GM18520 (cell line): ENCODE measurements around the gene APOBEC2.
"Not testable (repeated sequence)": the region's sequence is repeated elsewhere in the genome, so short reads cannot be mapped to it uniquely, and the experiment has no call there.

Source experiments
- ATAC-seq: cut with Tn5 transposase; IDR thresholded peaks from one replicate; pipeline ENCODE4 v1.9.1; 2021; ENCODE audit not compliant: unreplicated experiment

Gene APOBEC2

GRCh38 chr6:41053041-41053440 is at the start of gene APOBEC2:
TSS of gene APOBEC2 (plus strand) at chr6:41053202. CDS start at chr6:41053348, 146 bp downstream.
- ATAC-seq = no peak

GRCh38 chr6:41006217-41006616 is 46.8 kb upstream of the APOBEC2 start:
- ATAC-seq = not testable (repeated sequence)

GRCh38 chr6:41006980-41007379 is 46.0 kb upstream of the APOBEC2 start:
- ATAC-seq = not testable (repeated sequence)

DNA sequence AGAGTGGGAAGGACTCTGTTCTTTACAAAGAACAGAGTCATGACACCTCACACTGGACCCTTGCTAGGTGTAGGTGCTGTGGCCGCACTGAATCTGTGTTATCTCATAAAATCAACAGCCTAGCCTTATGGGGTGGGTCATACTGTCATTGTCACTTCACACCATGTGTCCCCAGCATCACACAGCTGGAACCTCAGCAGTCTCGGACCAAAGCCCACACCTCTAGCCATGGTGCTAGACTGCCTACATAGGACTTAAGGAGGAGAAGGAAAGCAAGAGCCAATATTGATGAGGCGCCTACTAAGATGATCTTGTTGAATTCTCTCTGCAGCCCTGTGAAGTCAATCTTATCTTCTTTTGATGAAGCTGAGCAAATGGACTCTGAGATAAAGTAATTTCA is 45.0 kb upstream of the APOBEC2 start:
- ATAC-seq = no peak

GRCh38 chr6:41009669-41010068 is 43.3 kb upstream of the APOBEC2 start:
- ATAC-seq = no peak

DNA sequence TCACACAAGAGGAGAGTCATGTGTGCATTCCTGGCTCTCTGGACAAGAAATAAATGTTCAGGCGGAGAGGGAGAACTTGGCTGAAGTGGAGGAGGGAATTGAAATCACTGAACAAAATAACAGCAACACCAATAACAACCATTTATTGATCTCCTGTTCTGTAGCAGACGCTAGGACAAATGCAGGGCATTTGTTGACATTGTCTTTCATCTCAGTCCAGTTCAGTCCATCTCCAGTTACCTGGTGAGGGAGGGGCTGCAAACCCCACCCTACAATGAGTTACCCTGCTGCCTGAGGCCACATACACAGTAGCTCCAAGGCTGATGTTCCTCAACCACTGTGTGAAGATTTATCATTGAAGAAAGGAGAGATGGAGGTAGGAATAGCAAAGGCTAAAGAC is 41.3 kb upstream of the APOBEC2 start:
- no peak for ATAC-seq

GRCh38 chr6:41013466-41014153 is 39.4 kb upstream of the APOBEC2 start:
- ATAC-seq = no peak

GRCh38 chr6:41014780-41015179 is 38.2 kb upstream of the APOBEC2 start:
- no peak for ATAC-seq

DNA sequence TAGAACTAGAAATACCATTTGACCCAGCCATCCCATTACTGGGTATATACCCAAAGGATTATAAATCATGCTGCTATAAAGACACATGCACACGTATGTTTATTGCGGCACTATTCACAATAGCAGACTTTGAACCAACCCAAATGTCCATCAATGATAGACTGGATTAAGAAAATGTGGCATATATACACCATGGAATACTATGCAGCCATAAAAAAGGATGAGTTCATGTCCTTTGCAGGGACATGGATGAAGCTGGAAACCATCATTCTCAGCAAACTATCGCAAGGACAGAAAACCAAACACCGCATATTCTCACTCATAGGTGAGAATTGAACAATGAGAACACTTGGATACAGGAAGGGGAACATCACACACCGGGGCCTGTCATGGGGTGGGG is 37.1 kb upstream of the APOBEC2 start:
- ATAC-seq = not testable (repeated sequence)

DNA sequence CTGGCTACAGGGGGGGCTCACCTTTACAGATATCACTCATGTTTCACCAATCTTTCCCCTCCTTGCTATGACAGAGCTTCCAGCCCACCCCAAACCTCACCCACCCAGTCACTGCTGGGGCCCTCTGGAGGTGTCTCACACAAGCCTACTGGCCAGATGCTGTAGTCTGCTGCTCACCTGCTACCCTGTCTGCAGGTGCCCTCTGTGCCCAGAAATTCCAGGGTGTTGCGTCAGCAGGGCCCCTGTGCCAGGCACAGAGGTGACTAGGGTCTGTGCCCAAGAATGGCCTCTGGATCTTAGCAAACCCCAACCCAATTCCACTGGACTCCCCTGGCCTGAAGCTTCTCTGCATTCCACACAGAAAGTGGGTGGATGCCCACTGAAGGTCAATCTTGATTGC is 35.3 kb upstream of the APOBEC2 start:
- no peak for ATAC-seq

DNA sequence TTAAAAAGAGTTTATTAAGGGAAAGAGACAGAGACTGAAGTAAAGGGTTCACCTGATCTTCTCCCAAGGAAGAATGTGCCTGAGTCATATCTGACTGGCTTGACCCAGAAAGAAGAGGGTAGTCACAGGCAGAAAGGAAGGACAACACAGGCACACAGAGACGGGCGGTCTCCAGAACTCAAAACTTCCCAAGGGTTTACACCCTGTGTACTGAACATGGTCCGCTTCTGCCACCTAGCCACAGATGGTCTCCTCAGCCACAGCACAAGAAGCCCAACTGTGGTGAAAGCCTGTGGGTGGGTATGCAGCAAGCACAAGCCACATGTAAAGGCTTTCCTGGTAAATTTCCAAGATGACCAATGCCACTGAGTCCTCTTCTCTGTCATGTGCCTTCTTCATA is 31.2 kb upstream of the APOBEC2 start:
- no peak for ATAC-seq

GRCh38 chr6:41022294-41022693 is 30.7 kb upstream of the APOBEC2 start:
- no peak for ATAC-seq

DNA sequence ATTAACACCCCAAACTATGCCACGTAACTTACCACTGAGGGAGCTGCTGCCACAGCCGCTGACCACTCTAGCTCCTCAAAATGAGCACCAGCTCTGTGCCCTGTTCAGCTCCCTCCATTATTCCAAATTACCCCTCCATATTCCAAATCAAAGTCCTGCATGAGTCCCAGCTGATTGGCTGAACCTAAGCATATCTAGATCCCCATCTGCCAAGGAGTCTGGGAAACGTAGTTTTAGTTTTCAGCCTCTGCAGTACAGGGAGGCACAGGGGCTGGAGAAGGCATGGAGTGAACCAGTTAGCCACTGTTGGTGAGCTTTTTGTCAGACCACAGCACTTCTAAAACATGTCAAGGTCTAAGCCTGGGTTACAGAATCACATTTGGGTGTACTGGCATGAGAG is 29.9 kb upstream of the APOBEC2 start:
- no peak for ATAC-seq

- no peak for ATAC-seq
These were observed 27.0 kb upstream of the APOBEC2 start for GRCh38 chr6:41025966-41026530.

DNA sequence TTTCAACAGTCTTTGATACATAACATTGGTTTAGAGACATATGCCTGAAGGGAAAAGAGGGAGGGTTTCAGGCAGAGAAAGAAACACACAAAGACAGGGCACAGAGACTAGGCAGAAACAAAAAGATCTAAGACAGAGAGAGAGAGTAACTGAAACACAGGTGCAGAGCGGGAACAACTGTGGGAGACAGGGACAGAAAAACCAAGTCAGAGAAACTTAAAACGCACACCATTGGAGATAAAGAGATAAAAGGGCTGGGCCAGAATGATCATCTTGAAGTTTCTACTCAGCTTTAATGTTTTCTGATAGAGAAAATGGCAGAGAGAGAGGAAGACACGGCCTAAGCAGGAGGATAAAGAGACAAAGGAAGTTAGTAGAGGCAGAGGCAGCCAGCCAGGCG is 25.8 kb upstream of the APOBEC2 start:
- ATAC-seq = no peak

GRCh38 chr6:41027799-41028560 is 25.0 kb upstream of the APOBEC2 start:
- ATAC-seq = no peak

DNA sequence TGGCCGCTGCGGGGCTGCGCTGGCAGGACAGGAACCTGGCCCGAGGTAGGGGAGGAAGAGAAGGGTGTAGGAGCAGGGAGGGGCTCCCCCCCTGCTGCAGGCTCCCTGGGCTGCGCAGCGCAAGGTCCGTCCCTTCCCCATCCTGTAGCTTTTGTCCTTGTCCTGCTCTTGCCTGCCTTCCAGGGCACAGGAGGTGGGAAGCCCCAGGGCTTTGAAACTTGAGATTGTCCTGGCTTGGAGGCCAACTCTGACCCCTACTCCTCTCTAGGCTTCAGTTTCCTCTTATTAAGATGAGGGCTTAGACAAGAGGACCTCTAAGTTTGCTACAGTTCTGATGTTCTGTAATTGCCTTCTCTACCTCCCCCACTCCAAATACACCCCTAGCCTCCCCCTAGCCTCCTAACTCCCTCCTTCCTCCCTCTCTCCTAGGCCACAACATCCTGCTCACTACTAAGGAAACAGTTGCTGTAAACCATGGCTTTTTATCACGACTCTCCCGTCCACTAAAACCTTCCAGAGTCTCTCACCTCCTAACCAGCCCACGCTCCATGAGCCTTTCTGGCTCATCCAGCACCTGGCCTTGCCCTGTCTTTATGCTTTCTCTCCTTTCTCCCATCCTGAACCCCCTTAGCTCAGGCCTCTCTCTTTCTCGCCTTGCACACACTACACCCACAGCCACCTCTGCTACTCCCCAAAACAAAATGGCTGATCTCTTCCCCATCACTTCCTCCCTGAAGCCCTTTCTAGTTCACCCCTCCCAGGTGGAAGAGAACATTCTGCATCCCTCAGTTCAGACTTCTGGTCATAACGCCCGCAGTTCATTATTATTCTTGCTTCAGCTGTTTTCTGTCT is 24.2 kb upstream of the APOBEC2 start:
- ATAC-seq = no peak

DNA sequence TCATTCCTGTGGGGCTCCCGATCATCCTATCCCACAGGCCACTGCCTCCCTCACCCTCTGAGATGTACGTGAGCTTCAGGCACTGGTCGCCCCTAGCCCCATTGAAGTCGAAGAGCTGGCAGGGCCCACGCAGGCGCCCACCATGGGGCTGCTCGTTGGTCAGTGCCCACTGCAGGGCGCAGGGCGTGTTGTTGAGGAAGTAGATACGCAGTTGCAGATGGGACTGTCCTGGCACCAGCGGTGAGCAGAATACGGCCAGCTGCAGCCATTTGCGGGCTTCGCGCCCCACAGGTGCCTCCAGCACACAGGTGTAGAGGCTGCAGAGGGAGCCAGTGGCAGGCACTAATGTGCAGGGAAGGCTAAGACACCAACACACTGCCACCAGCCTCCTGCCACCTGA is 20.2 kb upstream of the APOBEC2 start:
- no peak for ATAC-seq

- no peak for ATAC-seq
These were observed 19.2 kb upstream of the APOBEC2 start for GRCh38 chr6:41033776-41034175.

DNA sequence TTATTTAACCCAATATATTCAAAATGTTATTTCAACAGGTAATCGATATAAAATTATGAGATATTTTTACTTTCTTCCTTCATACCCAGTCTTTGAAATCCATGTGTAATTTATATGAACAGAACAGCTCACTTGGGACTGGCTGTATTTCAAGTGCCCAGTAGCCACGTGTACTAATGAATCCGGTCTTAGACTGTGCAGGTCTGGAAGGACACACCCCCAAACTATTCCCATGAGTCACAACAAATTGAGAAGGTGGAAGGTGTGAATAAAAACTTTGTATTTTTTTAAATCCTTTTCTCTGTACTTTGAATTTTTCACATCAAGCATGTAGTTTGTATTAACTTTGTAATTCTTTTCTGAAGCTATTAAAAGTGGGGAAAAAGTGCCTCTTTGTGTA is 16.8 kb upstream of the APOBEC2 start:
- ATAC-seq = no peak

DNA sequence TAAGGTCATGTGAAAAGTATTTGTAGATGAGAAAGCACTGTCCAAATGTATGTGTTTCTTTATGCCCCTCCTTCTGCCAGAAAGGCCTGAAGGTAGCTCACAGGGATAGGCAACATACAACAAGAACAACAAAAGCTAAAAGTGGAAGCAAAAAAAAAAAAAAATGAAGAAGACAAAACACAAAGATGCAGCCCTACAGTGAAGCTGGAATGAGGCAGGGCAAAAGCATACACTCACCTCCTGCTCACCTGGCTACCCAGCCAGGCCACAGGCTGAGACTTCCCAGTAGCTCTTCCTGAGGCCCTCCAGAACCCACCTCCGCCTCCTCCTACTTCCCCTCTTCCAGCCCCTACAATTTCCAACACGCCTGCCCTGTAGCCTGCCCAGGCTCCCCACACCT is 16.4 kb upstream of the APOBEC2 start:
- no peak for ATAC-seq
